Mesodermal cell (in vitro differentiated cells): ENCODE data around the gene TREX2.

Source experiments
- H3K27ac ChIP-seq: 2 replicates; pipeline ENCODE4 v1.7.0; 2013; ENCODE audit warnings: mild to moderate bottlenecking, low read depth, low read length, moderate library complexity; ENCODE audit not compliant: severe bottlenecking
- H3K36me3 ChIP-seq: 2 replicates; pipeline ENCODE4 v1.7.1; 2013; ENCODE audit warnings: mild to moderate bottlenecking, low read length, moderate library complexity; ENCODE audit not compliant: control insufficient read depth, insufficient read depth
- H3K4me1 ChIP-seq: one replicate; pipeline ENCODE4 v1.7.1; 2013; ENCODE audit warnings: mild to moderate bottlenecking, low read length; ENCODE audit not compliant: insufficient read depth, control insufficient read depth, poor library complexity, severe bottlenecking
- H3K4me3 ChIP-seq: 2 replicates; pipeline ENCODE4 v1.7.0; 2013; ENCODE audit warnings: low read length, control low read depth, mild to moderate bottlenecking; ENCODE audit not compliant: insufficient read depth, poor library complexity, severe bottlenecking; ENCODE audit errors: extremely low read depth
- H3K9me3 ChIP-seq: 2 replicates; pipeline ENCODE4 v1.7.1; 2013; ENCODE audit warnings: mild to moderate bottlenecking, low read length, moderate library complexity; ENCODE audit not compliant: control insufficient read depth
- WGBS, 2 experiments: methylation state at CpG; one replicate each; pipeline ENCODE4 v1.1.5; 2013; ENCODE audit warnings: missing lambda C conversion rate in 2 of 2; ENCODE audit not compliant: insufficient coverage in 2 of 2; 5-methylcytosine and 5-hydroxymethylcytosine counted together

The TREX2 gene

GRCh38 chrX:153396320-153397195, 49.3 kb downstream of the TREX2 start:
- Histone ChIP-seq H3K36me3 (no peaks in the 10 kb centered on the region), H3K4me1 (no peaks in the 10 kb centered on the region), H3K27ac (no peak overlapping the region), H3K4me3 (no peak overlapping the region), H3K9me3 (no peaks in the 10 kb centered on the region)
- 92 to 93% methylated on average over 14 to 15 of the region's 26 CpGs for WGBS, 2 experiments

DNA sequence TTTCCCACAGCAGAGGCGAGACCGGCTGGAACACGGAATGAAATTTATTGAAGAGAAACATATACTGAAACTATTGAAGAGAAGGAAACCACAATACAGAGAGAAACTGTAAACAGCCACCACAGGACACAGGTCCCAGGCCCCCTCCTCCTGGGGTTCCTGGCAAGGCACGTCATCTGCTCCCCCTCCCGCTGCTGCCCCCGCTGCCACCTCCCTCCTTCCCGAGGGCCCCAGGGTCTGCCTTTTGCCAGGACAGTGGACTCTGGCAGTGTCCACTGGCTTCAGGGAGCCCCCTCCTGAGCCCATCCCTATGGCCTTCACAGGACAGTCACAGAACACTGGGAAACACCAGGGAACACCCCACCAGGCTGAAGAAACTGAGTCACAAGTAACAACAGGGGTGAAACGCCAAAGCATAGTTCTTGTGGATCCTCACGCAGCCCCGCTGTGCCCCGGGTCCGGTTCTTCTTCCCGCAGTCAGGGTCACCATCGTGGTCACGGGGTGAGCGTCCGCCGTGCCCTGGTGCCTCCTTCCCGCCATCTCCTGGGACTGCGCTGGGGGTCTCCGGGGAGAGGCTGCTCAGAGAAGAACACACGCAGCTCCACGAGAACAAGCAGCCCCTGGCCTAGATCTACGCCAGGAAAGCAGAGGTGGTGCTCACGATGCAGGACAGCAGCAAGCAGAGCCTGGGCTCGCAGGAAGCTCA, 50.1 kb downstream of the TREX2 start:
- no peaks in the 10 kb centered on the region for H3K36me3 ChIP-seq
- no peaks in the 10 kb centered on the region for H3K9me3 ChIP-seq
- WGBS, 2 experiments, result 84 to 89% methylated on average over 17 to 19 of the region's 26 CpGs
- H3K4me3 ChIP-seq, result no peak overlapping the region
- H3K27ac ChIP-seq, result no peak overlapping the region
- no peaks in the 10 kb centered on the region for H3K4me1 ChIP-seq

DNA sequence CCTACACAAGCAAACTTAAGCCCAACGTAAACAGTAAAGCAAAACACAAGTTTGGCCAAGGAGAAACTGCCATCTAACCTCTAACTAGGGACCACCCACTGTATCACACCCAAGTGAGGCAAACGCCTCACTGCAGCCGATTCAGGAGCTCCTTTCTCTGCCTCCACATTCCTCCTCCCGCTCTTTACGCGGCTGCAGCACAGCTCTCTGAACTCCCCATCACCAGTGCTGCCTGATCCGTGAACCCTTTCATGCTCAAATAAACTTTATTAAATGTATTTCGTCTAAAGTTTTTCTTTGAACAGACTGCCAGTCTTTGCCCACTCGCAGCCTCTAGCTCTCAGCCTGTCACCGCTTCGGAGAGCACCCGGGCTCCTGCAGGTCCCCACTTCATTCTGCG, 51.2 kb downstream of the TREX2 start:
- H3K36me3 ChIP-seq, result no peaks in the 10 kb centered on the region
- no peak overlapping the region for H3K4me3 ChIP-seq
- H3K4me1 ChIP-seq, result no peaks in the 10 kb centered on the region
- no peak overlapping the region for H3K27ac ChIP-seq
- no peaks in the 10 kb centered on the region for H3K9me3 ChIP-seq
- WGBS, 2 experiments, result 86 to 88% methylated on average over 5 to 7 of the region's 13 CpGs
